ENCODE data around the gene PMEPA1.

PMEPA1 gene

GRCh38 chr20:57708694-57709673 is 831 bp downstream of the PMEPA1 start:
- DNase-seq = no peak

- DNase-seq = no peak
Observed at GRCh38 chr20:57707849-57708693, 1.7 kb downstream of the PMEPA1 start.

- DNase-seq = no peak
Observed at GRCh38 chr20:57707320-57707719, 2.5 kb downstream of the PMEPA1 start.

- no peak for DNase-seq
Observed at GRCh38 chr20:57705127-57705899, 4.5 kb downstream of the PMEPA1 start.

- DNase-seq = no peak
Observed at GRCh38 chr20:57704245-57704644, 5.6 kb downstream of the PMEPA1 start.

- DNase-seq = no peak
Observed at GRCh38 chr20:57703013-57703412, 6.8 kb downstream of the PMEPA1 start.

- DNase-seq = no peak
Observed at GRCh38 chr20:57702521-57702920, 7.3 kb downstream of the PMEPA1 start.

- DNase-seq = no peak
Observed at GRCh38 chr20:57702091-57702490, 7.7 kb downstream of the PMEPA1 start.

- no peak for DNase-seq
Observed at GRCh38 chr20:57701651-57702050, 8.2 kb downstream of the PMEPA1 start.

DNA sequence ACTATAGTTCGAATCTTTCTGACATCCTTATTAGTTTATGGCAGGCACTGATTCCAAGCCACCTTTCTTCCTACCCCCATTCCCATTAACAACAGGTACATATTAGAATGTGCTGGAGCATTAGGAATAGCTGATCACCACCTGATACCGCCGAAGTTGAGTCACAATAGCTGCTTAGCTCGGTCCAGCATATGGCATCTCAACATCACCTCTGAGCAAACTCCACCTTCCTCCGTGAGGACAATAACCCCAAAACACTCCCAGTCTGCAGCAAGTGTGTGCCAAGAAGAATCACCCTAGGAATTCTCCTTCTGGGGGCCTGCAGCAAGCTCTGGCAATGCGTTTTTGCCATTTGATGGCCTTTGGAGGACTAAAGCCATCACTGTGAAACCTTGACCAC is 8.7 kb downstream of the PMEPA1 start:
- DNase-seq = no peak

- no peak for DNase-seq
Observed at GRCh38 chr20:57699395-57699794, 10.4 kb downstream of the PMEPA1 start.

GRCh38 chr20:57698867-57699275 is 10.9 kb downstream of the PMEPA1 start:
- DNase-seq = no peak

DNA sequence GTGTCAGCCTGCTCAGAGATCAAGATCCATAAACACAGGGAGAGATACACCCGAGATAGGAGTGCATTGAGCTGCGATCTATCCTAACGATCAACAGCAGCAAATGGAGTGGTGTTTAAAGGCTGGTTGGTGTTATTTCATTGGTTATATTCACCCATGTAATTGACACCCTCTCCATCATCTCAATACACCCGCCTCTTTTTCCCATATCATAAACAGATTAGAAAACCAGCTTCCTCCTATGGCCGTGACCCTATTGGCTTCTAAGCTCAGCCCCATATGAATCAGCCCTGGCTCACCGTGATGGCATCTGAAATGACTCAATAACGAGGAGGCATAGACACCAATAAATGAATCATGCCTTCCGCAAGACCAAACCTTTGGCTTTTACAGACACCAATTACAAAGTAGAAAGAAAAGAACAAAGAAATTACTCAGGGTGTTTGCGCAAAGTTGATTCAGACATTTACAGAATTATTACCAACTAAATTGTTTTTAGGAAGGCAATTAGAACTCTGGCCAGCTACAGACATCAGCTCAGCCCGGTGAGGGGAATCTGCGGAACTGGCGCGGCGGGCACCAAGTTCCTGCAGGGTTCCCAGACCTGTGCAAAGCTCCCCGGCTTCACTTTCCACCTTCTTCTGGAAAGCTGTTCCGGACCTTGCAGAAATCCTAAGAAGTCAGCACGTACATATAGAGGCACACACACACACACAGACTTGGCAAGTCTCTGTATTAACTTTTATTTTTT is 11.5 kb downstream of the PMEPA1 start:
- no peak for DNase-seq

DNA sequence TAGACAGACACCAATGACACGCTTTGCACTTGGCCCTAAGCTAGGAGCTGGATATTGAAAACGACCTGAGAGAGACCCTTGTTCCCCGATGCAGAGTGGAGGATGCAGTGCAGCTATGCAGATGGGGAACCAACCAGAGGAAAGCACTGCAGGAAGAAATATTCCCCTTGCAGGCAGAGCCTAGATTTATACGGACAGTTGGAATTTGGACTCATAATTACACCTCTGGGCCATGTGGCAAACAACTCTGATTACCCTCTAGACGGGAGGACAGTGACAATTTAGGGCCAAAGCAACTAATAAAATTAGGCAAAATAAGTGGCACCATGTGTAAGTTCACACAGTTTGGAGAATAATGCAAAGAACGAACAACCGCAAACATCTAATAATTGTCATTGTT is 12.3 kb downstream of the PMEPA1 start:
- no peak for DNase-seq

- DNase-seq = no peak
Observed at GRCh38 chr20:57696401-57696961, 13.3 kb downstream of the PMEPA1 start.

GRCh38 chr20:57695940-57696339 is 13.9 kb downstream of the PMEPA1 start:
- DNase-seq = no peak

- DNase-seq = no peak
Observed at GRCh38 chr20:57695012-57695411, 14.8 kb downstream of the PMEPA1 start.

DNA sequence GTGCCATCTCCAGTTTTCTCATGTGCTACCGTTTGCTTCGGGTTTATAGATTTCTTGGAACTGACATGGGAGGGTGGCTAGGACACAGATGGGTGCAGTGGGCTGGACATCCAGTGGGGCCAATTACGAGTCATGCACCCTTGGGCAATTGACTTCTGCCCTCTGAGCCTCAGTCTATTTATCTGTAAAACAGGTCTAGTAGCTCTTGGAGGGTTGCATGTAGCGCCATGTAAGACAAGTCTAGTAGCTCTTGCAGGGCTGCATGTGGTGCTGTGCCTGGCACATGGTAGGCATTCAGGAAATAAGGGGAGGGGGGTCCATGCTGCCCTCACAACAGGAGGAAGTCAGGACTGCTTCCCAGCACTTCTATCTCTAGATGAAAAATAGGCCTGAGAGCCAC is 15.3 kb downstream of the PMEPA1 start:
- no peak for DNase-seq

DNA sequence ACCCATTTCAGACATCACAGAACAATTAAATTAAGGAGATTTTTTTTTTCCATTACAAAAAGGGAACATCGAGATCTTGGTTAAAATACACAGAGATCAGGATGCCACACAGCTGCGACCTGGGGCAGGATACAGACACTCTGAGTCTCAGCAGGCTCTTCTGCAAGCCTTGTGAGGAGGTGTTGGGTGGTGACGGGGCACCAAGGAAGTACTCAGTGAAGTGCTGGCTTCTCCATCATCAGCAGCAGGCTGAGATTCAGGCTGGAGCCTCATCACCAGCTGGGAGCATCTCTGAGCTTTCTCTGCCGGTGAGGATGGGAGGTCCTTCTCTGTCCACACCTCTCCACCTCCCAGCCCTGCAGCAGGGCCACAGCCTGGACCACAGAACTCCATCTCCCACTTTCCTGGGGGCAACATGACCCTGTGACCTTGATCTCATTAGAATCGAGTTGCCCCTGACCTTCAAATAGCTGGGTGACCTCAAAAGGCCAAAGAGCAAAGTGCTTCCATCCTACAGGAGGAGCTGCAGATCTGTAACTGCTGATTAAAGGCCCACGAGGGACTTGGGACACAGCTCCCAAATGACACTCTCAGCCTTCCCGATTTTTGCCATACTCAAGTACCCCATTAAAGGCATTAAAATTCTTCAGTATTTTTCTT is 16.0 kb downstream of the PMEPA1 start:
- no peak for DNase-seq

DNA sequence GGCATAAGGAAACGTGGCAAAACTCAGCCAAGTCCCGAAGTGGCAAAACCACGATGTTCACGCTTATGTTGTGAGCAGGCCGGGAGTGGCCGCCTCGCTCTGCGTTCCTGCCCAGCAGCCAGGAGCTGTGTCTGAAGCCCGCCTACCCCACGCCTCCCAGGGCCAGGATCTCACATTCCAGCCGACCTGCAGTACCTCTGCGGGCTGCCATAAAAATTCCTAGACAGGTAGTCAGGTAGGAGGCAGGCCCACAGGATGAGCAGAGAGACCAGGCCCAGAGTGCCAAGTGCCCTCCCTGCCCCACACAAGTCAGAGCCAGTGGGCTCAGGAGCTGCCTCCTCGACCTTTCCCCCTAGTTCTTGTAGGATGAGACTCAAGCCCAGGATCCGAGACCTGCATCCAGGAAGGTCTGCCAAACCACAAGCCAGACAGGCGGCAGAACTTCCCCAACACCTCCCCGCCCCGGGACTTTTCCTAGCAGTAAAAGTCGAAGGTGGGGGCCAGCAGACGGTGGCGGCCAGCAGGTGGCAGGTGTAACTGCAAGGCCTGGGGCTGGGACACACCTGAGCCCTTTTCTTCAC is 16.7 kb downstream of the PMEPA1 start:
- no peak for DNase-seq

- DNase-seq = no peak
Observed at GRCh38 chr20:57692393-57692792, 17.4 kb downstream of the PMEPA1 start.
